SK-N-SH (cell line): ENCODE data around the gene CACNA2D3. TPM values are rescaled to one million over a fixed set of nuclear protein-coding genes. Genes with fewer than 3 reads are reported as not detected.

ENCODE experiments used
- CTCF ChIA-PET: fragments of 300-600, 350-600 bp; formaldehyde crosslinking; extraction: SDS; loops from one replicate; lab custom pipeline; 2021; lab: Yijun Ruan, JAX
- POLR2A ChIA-PET: fragments of 350-600 bp; sonication (Branson Sonifier 250); formaldehyde crosslinking; extraction: SDS; loops from one replicate; lab custom pipeline; 2020; ENCODE audit warnings: antibody characterized with exemption, inconsistent platforms; lab: Yijun Ruan, JAX
- DNase-seq: peaks from one replicate; pipeline ENCODE4 v3.0.0; 2012
- H2AFZ ChIP-seq: fragments of 200-600 bp; sonication (generic); 2 replicates; pipeline ENCODE4 v1.8.1; 2016; ENCODE audit warnings: antibody characterized with exemption, mild to moderate bottlenecking, low read depth
- H3F3A ChIP-seq: fragments of 200-600 bp; sonication (generic); replicated peaks from 2 replicates; pipeline ENCODE3; 2016; ENCODE audit warnings: antibody characterized with exemption, mild to moderate bottlenecking; ENCODE audit not compliant: insufficient read depth
- H3K27ac ChIP-seq, 2 experiments: fragments of 200-500 bp in 1 of 2; fragments of 200-600 bp in 1 of 2; sonication (Bioruptor generic) in 1 of 2; sonication (generic), shearing (Covaris generic) in 1 of 2; 2 replicates each; pipeline versions ENCODE4 v1.5.1 to v1.6.1; 2014 to 2016; ENCODE audit warnings: low read depth in 2 of 2, inconsistent platforms in 1 of 2, low read length in 1 of 2, mild to moderate bottlenecking in 1 of 2, mixed read lengths in 1 of 2
- H3K27me3 ChIP-seq: fragments of 200-600 bp; sonication (generic), shearing (Covaris generic); 2 replicates; pipeline ENCODE4 v1.6.1; 2016; ENCODE audit warnings: mixed run types; ENCODE audit not compliant: insufficient read depth
- H3K36me3 ChIP-seq, 2 experiments: fragments of 200-500 bp in 1 of 2; fragments of 200-600 bp in 1 of 2; sonication (Bioruptor generic) in 1 of 2; sonication (generic) in 1 of 2; replicated peaks in 1 of 2; 2 replicates each; pipeline versions ENCODE3 to v1.5.1; 2014 to 2016; ENCODE audit warnings: low read length in 1 of 2, mild to moderate bottlenecking in 1 of 2; ENCODE audit not compliant: insufficient read depth in 2 of 2, control insufficient read depth in 1 of 2
- H3K4me1 ChIP-seq, 2 experiments: fragments of 200-500 bp in 1 of 2; fragments of 200-600 bp in 1 of 2; sonication (Bioruptor generic) in 1 of 2; sonication (generic), shearing (Covaris generic) in 1 of 2; 2 replicates each; pipeline versions ENCODE4 v1.5.1 to v1.6.1; 2014 to 2016; ENCODE audit warnings: low read depth in 1 of 2, low read length in 1 of 2, mixed run types in 1 of 2; ENCODE audit not compliant: insufficient read depth in 2 of 2, control insufficient read depth in 1 of 2
- H3K4me2 ChIP-seq: fragments of 200-600 bp; sonication (generic), shearing (Covaris generic); 2 replicates; pipeline ENCODE4 v1.6.1; 2017; ENCODE audit warnings: mixed run types
- H3K4me3 ChIP-seq, 2 experiments: fragments of 200-500 bp in 1 of 2; fragments of 200-600 bp in 1 of 2; sonication (Bioruptor generic) in 1 of 2; sonication (generic), shearing (Covaris generic) in 1 of 2; 2 replicates each; pipeline versions ENCODE4 v1.5.1 to v1.8.1; 2014 to 2016; ENCODE audit warnings: low read depth in 2 of 2, inconsistent platforms in 1 of 2, low read length in 1 of 2, mild to moderate bottlenecking in 1 of 2, mixed read lengths in 1 of 2, moderate library complexity in 1 of 2
- H3K79me2 ChIP-seq: fragments of 200-600 bp; sonication (generic); 2 replicates; pipeline ENCODE4 v1.8.1; 2017; ENCODE audit warnings: mild to moderate bottlenecking; ENCODE audit not compliant: insufficient read depth
- H3K9ac ChIP-seq: fragments of 200-600 bp; sonication (generic); 2 replicates; pipeline ENCODE4 v1.6.1; 2017; ENCODE audit warnings: mixed run types
- H3K9me2 ChIP-seq: fragments of 200-600 bp; sonication (generic); 2 replicates; pipeline ENCODE4 v1.6.1; 2017; ENCODE audit warnings: mixed run types
- H3K9me3 ChIP-seq: fragments of 200-600 bp; sonication (generic); 2 replicates; pipeline ENCODE4 v1.6.1; 2017; ENCODE audit warnings: mixed run types, mild to moderate bottlenecking, moderate library complexity
- H4K20me1 ChIP-seq: fragments of 200-600 bp; sonication (generic); 2 replicates; pipeline ENCODE4 v1.6.1; 2017; ENCODE audit warnings: mild to moderate bottlenecking, mixed run types; ENCODE audit not compliant: insufficient read depth
- CHD2 ChIP-seq: fragments of 150-350 bp; IDR thresholded peaks from 2 replicates; pipeline ENCODE4 v1.6.1; 2018; ENCODE audit warnings: low read length; ENCODE audit not compliant: partially characterized antibody
- FOXJ3 ChIP-seq: sonication (generic); formaldehyde crosslinking; IDR thresholded peaks from 2 replicates; pipeline ENCODE4 v1.5.1; 2020; ENCODE audit warnings: mild to moderate bottlenecking, missing genetic modification reagents
- GATA2 ChIP-seq: sonication (generic); formaldehyde crosslinking; IDR thresholded peaks from 2 replicates; pipeline ENCODE4 v1.5.0; 2020; ENCODE audit warnings: mild to moderate bottlenecking, missing genetic modification reagents
- MEF2A ChIP-seq: IDR thresholded peaks from 2 replicates; pipeline ENCODE4 v1.4.0; 2012; ENCODE audit warnings: low read depth, borderline replicate concordance
- MXI1 ChIP-seq: IDR thresholded peaks from 2 replicates; pipeline ENCODE4 v1.6.1; 2012; ENCODE audit warnings: mild to moderate bottlenecking, low read depth, low read length, improper control_type of control experiment
- NFIC ChIP-seq: IDR thresholded peaks from 2 replicates; pipeline ENCODE4 v1.4.0; 2012; ENCODE audit warnings: borderline replicate concordance
- NRF1 ChIP-seq: IDR thresholded peaks from 2 replicates; pipeline ENCODE4 v1.6.1; 2012; ENCODE audit warnings: low read depth, mild to moderate bottlenecking, low read length
- RAD21 ChIP-seq: IDR thresholded peaks from 2 replicates; pipeline ENCODE4 v1.6.1; 2012; ENCODE audit warnings: mild to moderate bottlenecking, low read length
- RXRA ChIP-seq: IDR thresholded peaks from 2 replicates; pipeline ENCODE4 v1.4.0; 2012; ENCODE audit warnings: low read depth, mild to moderate bottlenecking, borderline replicate concordance
- SIN3A ChIP-seq: IDR thresholded peaks from 2 replicates; pipeline ENCODE4 v1.6.1; 2012; ENCODE audit warnings: low read depth, mild to moderate bottlenecking, low read length, moderate library complexity, borderline replicate concordance
- TEAD4 ChIP-seq: IDR thresholded peaks from 2 replicates; pipeline ENCODE4 v1.4.0; 2012; ENCODE audit warnings: mild to moderate bottlenecking, borderline replicate concordance; ENCODE audit not compliant: insufficient read depth
- YY1 ChIP-seq: IDR thresholded peaks from 2 replicates; pipeline ENCODE4 v1.4.0; 2012; ENCODE audit warnings: low read depth, mild to moderate bottlenecking
- WGBS: methylation state at CpG from one replicate; pipeline ENCODE4 v1.1.6; 2017; ENCODE audit warnings: low lambda C conversion rate; 5-methylcytosine and 5-hydroxymethylcytosine counted together
- polyA plus RNA-seq, 3 experiments: library from polyadenylated mRNA; depleted of rRNA; stranded (reverse); fragments of >200 nt; gene quantifications; 2 replicates each; pipeline ENCODE4 v1.2.3, GENCODE V29; 2012
- TF ChIP-seq, protein P1 (sequence below): IDR thresholded peaks from 2 replicates; pipeline ENCODE4 v1.4.0; 2012; ENCODE audit warnings: low read depth
- TF ChIP-seq, protein P2 (sequence below): IDR thresholded peaks from 2 replicates; pipeline ENCODE4 v1.4.0; 2012; ENCODE audit warnings: low read depth, borderline replicate concordance
- TF ChIP-seq, protein P3 (sequence below): fragments of 200-600 bp; sonication (generic); IDR thresholded peaks from 2 replicates; pipeline ENCODE4 v1.6.1; 2017; ENCODE audit warnings: antibody characterized with exemption, mild to moderate bottlenecking, moderate library complexity
- TF ChIP-seq, protein P4 (sequence below): IDR thresholded peaks from 2 replicates; pipeline ENCODE4 v1.4.0; 2012; ENCODE audit warnings: low read depth, borderline replicate concordance

CACNA2D3 gene
- polyA plus RNA-seq, 1 of the 3 experiments (the other 2 are of a cell fraction): 0.15 TPM

DNA sequence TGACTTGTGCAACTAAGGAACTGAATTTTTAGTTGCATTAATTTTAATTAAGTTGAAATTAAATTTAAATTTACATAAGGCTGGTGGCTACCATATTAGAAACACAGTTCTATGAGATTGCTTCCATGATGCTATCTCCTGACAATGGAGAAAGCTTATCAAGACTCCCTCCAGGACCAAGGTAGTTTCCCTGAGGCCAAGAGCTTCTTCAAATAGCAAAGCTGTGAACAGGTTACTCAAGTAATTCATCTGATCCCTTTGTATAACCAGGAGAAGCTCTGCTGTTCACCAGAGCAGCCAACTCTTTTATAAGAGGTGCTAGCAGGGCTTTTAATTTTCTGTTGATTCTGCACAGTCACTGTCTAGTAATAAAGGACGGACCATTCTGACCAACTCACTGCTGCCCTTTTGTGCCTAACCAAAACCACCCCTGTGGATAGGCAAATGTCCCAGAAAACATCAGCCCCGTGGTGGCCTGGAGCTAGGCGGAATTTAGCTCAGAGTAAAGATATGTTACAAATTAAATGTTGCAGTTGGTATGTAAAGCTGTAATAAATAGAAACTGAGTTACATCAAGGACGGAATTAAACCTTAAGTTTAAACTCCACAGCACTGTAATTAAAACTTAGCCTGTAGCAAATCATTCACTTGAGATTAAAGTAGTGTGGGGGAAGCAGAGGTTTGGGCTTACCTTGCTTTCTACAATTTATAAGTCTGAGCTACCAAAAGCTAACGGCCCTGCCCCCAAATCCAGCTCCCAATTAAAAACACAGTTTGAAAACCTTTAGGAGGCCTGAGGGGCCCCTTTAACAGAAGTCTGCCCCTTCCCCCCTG is 861.1 kb downstream of the CACNA2D3 start:
- H3F3A ChIP-seq: no peaks in the 10 kb centered on the region
- H3K4me3 ChIP-seq: no peak overlapping the region
- no peak overlapping the region for H3K4me2 ChIP-seq
- no peak overlapping the region for H3K27ac ChIP-seq
- H3K27me3 ChIP-seq: no peaks in the 10 kb centered on the region
- H3K79me2 ChIP-seq: no peaks in the 10 kb centered on the region
- no peak for TF ChIP-seq NFIC
- no peak for TF ChIP-seq FOXJ3 (CRISPR knock-in tag)
- no peaks in the 10 kb centered on the region for H3K9me3 ChIP-seq
- no peak for DNase-seq
- peaks cover 4 to 9% of the 10 kb centered on the region in 2 experiments; a peak in 2 of 4 replicates for H3K4me1 ChIP-seq
- H4K20me1 ChIP-seq: no peaks in the 10 kb centered on the region
- WGBS: 77% methylated on average over 5 of the region's 5 CpGs
- no peaks in the 10 kb centered on the region for H3K9me2 ChIP-seq
- ChIA-PET POLR2A (no interaction called here), CTCF (no interaction called here)
- H3K36me3 ChIP-seq: no peaks in the 10 kb centered on the region
- H2AFZ ChIP-seq: no peak overlapping the region
- H3K9ac ChIP-seq: no peak overlapping the region

DNA sequence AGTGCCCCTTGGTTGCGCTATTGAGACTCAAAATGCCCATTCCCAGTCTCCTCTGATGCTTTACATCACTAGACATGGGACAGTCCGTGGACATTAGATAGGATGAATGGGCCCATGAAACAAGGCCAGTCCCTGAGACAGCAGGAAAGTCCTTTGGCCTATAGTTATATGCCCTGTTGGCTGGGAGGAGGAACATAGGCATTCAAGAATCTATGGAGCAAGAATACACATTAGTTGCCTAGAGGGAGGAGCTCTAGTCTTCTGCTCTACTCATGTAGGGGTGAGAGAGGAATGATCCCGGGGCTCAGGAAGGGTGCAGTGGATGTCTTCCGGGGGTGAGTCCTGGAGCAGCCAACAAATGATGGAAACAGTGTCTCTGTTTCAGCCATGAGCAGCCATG is 863.5 kb downstream of the CACNA2D3 start:
- H3K9me2 ChIP-seq: no peaks in the 10 kb centered on the region
- no peaks in the 10 kb centered on the region for H3K79me2 ChIP-seq
- ChIA-PET POLR2A (no interaction called here), CTCF (no interaction called here)
- no peaks in the 10 kb centered on the region for H3K36me3 ChIP-seq
- TF ChIP-seq NRF1 (no peak), MEF2A (no peak), RXRA (no peak), YY1 (no peak), RAD21 (no peak), CHD2 (no peak), GATA2 (CRISPR knock-in tag) (no peak)
- TF ChIP-seq, protein P1, sequence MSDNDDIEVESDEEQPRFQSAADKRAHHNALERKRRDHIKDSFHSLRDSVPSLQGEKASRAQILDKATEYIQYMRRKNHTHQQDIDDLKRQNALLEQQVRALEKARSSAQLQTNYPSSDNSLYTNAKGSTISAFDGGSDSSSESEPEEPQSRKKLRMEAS: no peak
- H4K20me1 ChIP-seq: no peaks in the 10 kb centered on the region
- H3K27me3 ChIP-seq: no peaks in the 10 kb centered on the region
- H3K4me3 ChIP-seq: no peak overlapping the region
- H3K27ac ChIP-seq: no peak overlapping the region
- no peaks in the 10 kb centered on the region for H3K9me3 ChIP-seq
- no peak overlapping the region for H3K4me2 ChIP-seq
- no peak overlapping the region for H3K9ac ChIP-seq
- H3F3A ChIP-seq: no peaks in the 10 kb centered on the region
- no peak overlapping the region for H2AFZ ChIP-seq
- DNase-seq: no peak
- 78% methylated on average over 2 of the region's 4 CpGs for WGBS
- H3K4me1 ChIP-seq: peaks cover 7 to 16% of the 10 kb centered on the region in 2 experiments; a peak in 3 of 4 replicates

DNA sequence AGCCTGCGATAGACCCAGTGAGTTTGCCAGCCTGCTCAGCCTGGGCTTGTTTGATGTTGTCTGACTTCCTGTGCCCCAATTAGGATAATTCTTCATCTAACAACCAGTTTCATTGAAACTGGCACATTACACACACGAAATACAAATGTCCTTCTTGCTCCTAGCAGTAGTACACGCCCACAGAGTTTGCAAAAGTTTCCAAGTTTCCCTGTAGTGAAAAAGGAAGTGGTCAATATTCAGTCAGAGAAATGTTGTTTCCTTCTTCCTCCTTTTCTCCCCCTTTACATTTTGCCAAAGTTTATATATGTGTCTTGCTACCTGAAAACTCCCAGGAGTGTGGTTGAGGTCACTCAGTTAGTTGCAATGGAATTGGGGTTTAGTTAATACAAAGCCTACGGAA is 863.9 kb downstream of the CACNA2D3 start:
- Histone ChIP-seq H3K27ac (no peak overlapping the region), H4K20me1 (no peaks in the 10 kb centered on the region), H2AFZ (no peak overlapping the region), H3K4me2 (no peak overlapping the region), H3F3A (no peaks in the 10 kb centered on the region), H3K9me2 (no peaks in the 10 kb centered on the region), H3K9ac (no peak overlapping the region), H3K4me1 (peaks cover 7 to 16% of the 10 kb centered on the region in 2 experiments; a peak in 3 of 4 replicates), H3K27me3 (no peaks in the 10 kb centered on the region), H3K9me3 (no peaks in the 10 kb centered on the region), H3K79me2 (no peaks in the 10 kb centered on the region), H3K36me3 (no peaks in the 10 kb centered on the region), H3K4me3 (no peak overlapping the region)
- POLR2A ChIA-PET: no interaction called here
- WGBS: 84% methylated on average over 3 of the region's 4 CpGs
- CTCF ChIA-PET: no interaction called here
- no peak for DNase-seq
- TF ChIP-seq, protein P2, sequence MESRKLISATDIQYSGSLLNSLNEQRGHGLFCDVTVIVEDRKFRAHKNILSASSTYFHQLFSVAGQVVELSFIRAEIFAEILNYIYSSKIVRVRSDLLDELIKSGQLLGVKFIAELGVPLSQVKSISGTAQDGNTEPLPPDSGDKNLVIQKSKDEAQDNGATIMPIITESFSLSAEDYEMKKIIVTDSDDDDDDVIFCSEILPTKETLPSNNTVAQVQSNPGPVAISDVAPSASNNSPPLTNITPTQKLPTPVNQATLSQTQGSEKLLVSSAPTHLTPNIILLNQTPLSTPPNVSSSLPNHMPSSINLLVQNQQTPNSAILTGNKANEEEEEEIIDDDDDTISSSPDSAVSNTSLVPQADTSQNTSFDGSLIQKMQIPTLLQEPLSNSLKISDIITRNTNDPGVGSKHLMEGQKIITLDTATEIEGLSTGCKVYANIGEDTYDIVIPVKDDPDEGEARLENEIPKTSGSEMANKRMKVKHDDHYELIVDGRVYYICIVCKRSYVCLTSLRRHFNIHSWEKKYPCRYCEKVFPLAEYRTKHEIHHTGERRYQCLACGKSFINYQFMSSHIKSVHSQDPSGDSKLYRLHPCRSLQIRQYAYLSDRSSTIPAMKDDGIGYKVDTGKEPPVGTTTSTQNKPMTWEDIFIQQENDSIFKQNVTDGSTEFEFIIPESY: no peak
- TF ChIP-seq, protein P3, sequence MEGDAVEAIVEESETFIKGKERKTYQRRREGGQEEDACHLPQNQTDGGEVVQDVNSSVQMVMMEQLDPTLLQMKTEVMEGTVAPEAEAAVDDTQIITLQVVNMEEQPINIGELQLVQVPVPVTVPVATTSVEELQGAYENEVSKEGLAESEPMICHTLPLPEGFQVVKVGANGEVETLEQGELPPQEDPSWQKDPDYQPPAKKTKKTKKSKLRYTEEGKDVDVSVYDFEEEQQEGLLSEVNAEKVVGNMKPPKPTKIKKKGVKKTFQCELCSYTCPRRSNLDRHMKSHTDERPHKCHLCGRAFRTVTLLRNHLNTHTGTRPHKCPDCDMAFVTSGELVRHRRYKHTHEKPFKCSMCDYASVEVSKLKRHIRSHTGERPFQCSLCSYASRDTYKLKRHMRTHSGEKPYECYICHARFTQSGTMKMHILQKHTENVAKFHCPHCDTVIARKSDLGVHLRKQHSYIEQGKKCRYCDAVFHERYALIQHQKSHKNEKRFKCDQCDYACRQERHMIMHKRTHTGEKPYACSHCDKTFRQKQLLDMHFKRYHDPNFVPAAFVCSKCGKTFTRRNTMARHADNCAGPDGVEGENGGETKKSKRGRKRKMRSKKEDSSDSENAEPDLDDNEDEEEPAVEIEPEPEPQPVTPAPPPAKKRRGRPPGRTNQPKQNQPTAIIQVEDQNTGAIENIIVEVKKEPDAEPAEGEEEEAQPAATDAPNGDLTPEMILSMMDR: no peak
- TF ChIP-seq MXI1: no peak
- no peak for TF ChIP-seq FOXJ3 (CRISPR knock-in tag)
- no peak for TF ChIP-seq SIN3A
- TF ChIP-seq, protein P4, sequence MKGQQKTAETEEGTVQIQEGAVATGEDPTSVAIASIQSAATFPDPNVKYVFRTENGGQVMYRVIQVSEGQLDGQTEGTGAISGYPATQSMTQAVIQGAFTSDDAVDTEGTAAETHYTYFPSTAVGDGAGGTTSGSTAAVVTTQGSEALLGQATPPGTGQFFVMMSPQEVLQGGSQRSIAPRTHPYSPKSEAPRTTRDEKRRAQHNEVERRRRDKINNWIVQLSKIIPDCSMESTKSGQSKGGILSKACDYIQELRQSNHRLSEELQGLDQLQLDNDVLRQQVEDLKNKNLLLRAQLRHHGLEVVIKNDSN: no peak
- TF ChIP-seq TEAD4: no peak
- no peak for TF ChIP-seq NFIC
- TF ChIP-seq MEF2A: no peak
